NCI-H2081 (cell line): Measurements from ENCODE around the gene CCBE1.
A peak's percentile ranks its signal among the peaks of the same experiment; 100 is the strongest.

ENCODE experiments used
- DNase-seq, 2 experiments: peaks; one replicate each; lab custom pipeline; 2025; lab: John Stamatoyannopoulos, UW

Gene CCBE1

DNA sequence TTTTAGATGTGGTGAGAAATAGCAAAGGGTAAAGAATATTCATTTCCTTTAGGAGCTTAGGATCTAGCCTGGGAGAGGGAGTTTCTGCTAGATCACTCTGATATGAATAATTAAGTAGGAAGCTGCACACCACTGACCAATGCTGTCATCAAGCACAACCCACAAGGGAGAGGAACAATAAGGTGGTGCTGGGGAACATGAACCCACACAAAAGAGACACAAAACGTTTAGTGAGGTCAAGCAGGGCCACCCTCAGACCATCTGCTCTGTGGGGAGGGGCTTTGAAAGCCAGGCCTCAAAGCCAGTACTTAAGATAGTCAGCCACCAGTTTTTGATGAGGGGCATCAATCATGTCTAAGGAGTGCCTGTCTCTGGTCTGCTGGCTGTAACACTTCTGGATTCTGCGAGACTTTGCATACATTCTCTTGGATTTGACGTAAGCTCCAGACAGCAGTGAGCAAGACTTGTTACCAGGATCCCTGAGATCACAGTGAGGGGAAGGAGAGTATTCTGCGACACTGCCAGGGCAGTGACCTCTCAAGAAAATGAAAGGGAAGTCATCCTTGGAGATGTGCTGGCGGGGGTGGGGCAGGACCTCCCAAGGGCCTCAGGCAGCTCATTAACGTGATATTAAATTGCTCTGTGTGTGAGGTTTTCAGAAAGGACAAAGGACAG, 127.0 kb downstream of the CCBE1 start:
- no peak for DNase-seq

DNA sequence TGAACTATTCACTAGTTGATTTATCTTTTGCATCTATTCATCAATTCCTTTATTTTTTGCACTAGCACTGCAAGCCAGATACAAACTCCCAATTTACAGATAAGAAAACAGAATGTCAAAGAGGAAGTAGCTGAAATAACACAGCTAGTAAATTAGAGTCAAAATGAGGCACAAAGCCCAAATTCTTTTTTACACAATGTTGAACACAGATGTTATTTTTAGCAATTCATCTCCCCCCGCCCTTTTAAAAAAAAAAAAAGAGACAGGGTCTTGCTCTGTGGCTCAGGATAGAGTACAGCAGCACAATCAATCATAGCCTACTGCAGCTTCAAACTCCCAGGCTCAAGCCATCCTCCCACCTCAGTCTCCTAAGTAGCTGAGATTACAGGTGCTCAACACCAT, 127.8 kb downstream of the CCBE1 start:
- no peak for DNase-seq

DNA sequence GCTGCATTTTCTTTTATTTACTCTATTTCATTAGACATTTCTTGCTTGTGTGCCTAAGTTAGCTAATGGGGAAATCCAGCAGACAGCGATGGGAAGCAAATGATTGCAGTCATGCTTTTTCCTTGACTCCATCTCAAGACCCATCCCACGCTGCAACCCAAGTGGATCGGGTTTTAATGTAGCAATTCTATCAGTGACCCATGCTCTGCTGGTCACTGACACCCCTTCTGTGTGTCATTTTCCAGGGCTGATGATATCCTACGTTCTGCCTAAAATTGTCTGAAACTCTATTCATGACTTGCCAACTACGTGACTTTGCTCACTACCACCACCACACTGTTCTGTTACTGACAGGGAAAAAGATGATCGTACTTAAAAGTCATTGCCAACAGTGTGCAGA, 129.8 kb downstream of the CCBE1 start:
- no peak for DNase-seq

DNA sequence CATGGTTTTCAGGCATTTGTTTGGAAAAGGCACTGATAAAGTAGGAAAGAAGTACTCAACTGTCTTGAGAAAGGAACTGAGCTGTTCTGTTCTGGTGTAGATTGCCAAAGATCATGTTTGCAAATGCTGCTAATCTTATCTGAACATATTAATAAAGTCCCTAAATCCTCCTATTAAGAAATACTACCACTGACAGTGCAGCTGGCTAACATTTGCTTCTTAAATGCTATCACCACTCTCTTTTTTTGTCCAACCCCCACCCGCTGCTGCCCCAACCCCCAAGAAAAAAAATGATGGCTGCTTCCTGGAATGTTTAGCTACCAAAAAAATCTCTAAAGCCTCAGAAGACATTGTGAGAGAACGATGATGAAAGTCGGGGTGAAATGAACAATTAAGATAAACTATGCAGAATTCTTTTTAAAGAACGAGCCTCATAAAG, 130.7 kb downstream of the CCBE1 start:
- no peak for DNase-seq

DNA sequence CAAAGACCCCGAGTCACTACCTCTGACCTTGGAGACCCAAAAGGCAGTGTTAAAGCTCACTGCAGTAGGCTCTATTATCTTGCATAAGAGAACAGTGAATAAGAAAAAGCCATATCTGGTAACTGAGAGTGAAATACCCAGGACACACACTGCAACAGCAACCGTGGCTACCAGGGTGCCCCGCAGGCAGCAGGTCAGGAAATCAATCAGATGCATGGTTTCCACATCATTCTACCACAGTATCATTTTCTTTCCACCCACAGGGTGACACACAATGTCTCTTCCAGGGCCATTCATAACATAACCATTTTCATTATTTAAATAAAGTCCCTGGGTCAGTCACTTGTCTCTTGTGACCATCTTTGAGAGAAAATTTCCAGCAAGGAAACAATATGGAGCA, 131.3 kb downstream of the CCBE1 start:
- no peak for DNase-seq

DNA sequence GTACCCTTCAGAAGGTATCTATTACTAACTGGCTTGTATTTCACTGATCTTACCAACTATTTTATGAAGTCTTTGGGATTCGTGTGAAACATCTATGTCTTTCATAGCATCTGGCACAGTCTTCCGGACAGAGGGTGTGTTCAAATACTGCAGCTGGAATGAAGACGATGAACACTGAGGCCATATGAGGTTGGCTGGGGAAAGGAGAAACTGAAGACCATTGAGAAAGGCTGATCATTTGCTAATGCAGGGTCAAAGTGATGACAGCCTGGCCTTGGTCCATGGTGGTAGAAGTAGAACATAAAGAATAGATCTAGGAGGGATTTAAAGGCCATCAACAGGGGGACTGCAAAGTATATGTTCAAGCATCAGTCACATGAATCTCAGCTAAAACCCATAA, 132.7 kb downstream of the CCBE1 start:
- no peak for DNase-seq

DNA sequence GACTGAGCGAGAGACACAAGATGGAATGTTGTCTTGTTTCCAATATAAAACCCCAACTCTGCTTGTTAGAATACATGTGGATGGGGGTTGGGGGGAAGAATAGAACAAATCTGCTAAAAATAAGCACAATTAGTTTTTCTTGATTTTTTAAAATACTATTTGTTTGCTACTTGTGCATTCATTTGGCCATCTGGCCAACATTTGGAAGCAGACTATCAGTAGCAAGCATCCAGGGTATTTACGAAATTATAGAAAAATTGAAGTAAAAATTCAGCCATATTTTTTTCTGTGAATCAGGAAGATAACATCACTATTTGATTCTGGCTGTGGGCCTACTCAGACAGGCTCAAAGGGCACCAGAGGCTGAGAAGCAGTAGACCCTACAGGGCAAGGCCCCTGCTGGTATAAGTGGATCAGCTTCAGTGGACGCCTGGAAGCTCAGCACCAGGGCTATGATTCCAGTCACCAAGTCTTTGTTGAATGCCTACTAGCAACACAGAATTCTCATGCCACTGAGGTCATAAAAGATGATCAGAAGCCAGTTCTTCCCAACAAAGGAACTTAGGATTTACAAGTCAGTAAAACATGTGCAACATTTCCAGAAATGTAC, 133.9 kb downstream of the CCBE1 start:
- no peak for DNase-seq

GRCh38 chr18:59562751-59563150, 134.5 kb downstream of the CCBE1 start:
- no peak for DNase-seq

GRCh38 chr18:59561612-59562011, 135.6 kb downstream of the CCBE1 start:
- DNase-seq, result no peak

DNA sequence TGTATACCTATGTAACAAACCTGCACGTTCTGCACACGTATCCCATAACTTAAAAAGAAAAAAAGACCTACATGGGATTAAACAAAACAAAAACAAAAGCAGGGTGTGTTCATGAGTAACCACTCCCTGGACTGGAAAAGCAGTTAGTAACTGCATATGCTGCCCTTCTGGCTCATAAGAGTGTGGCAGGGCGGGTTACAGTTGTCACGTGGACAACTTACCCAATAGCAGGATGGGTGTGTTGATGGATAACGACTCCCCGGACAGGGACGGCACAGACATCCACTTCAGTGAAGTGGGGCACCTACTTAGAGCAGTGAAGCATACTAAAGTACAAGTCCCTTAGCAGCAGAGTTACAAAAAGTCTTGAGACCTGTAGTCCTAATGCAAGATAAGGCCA, 136.7 kb downstream of the CCBE1 start:
- no peak for DNase-seq

- DNase-seq, result no peak
Observed at GRCh38 chr18:59559528-59559927, 137.7 kb downstream of the CCBE1 start.

DNA sequence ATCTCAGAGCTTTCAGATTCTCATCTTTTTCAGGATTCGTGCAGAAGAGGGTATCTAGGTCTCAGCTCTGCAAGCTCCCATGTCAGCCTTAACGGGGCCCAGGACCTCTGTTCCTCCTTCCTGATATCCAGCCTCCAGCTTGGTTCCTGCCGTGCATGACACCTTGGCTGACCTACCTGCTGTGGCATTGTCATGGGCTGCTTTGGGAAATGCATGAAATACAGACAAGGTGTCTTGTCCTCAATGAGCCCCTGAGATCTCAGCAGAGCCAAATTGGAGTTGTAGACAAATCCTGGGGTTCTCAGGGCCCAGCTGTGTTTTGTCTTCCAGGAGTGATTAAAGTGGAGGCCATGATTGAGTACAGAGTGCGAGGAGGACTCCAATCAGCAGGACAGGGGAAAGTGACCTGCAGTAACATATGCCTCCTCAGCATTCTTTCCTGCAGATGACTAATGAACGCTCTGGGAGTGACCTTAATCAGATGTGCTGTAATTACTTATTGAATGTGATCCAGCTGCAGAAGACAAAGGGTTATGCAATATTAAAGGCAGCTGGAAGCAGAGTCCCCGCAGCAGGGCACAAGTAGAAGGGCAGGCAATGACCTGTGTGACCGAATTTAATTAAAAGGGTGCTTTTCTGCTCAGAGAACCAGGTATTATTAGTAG, 141.1 kb downstream of the CCBE1 start:
- DNase-seq, result no peak

GRCh38 chr18:59554796-59555335, 142.4 kb downstream of the CCBE1 start:
- no peak for DNase-seq

- DNase-seq, result no peak
Observed at GRCh38 chr18:59553273-59553870, 143.9 kb downstream of the CCBE1 start.

GRCh38 chr18:59551902-59552635, 145.2 kb downstream of the CCBE1 start:
- DNase-seq, result no peak

GRCh38 chr18:59550174-59550516, 147.1 kb downstream of the CCBE1 start:
- no peak for DNase-seq

DNA sequence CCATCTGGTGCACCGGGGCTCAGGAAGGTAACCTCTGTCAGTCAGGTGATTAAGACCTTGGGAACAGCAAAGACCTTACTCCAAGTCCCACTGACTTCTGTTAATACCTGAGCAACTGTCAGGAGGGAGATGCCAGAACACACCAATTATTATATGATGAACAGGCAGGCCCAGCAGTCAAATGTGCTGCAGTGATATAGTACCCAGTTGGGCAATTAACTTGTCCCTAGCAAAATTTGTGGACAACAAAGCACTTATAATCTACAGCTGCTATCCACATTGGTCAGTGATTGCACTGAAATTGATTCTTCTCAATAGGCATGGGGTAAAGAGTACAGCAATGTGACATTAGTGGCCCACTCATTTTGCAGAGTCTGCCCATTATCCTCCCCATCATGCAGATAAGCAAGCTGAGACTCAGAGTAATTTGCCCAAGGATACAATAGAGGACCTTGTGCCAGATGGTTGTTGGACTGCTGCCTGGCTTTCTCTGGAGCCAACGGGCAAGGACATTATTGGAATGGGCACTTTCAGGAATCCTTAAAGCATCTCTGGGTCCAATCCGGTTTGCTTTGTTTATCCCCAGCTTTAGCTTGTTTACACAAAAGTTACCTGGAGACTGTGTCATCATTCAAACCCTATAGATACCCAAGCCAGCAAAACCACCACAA, 147.6 kb downstream of the CCBE1 start:
- peak; percentile 28 to 55 for DNase-seq

GRCh38 chr18:59547581-59548182, 149.5 kb downstream of the CCBE1 start:
- DNase-seq, result peak; percentile 8 to 34

DNA sequence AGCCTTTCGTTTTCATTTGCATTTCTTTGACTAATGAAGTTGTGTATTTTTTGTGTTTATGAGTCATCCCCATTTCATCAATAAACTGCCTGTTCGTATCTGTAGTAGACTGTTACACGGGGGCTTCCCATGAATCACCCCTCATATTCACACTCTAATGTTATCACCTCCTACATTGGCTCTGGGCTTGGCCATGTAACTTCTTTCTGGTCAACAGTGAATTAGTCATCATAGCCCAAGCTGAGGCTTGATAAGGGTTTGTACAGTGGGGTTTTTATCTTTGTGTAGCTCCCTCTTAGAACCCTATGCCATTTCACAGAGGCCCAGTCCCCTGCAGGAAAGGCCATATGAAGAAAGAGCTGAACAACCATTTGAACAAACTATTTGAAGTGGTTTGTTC, 151.0 kb downstream of the CCBE1 start:
- no peak for DNase-seq

DNA sequence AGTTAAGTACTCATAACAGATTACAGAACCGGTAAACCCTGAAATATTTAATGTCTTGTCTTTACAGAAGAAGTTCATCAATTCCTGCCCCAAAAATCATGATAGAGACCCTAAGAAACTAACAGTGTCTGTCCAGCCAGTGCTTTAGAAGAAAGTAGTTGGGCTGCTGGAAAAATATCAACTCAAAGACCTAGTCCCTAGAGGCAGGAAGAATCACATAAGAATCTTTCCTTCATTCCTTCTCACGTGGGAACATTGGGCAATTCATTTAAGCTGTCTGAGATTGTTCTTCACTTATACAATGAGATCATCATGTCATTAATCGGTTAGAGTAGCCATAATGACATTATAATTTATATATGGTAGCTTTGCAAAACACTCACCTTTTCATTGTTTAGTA, 156.4 kb downstream of the CCBE1 start:
- no peak for DNase-seq

DNA sequence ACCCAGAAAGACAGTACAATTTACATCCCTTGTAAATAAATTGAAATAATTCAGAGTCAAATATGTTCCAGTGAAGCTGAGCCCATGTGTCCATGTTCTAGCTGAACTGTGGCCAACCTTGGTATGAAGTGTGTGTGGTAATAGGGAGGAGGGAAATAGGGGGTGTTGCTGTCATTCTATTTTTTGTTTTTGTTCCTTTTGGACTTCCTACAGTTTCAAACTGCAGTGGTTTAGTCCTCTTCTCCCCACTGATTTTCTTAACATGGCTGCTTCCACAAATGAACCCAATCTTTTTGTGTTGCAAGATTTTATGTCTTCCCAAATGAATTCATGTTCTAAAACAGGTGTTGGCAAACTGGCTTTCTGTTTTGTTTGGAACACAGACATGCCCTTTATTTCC, 156.9 kb downstream of the CCBE1 start:
- no peak for DNase-seq
